ENCODE data around the gene CA11.
"Not testable (repeated sequence)": the region's sequence is repeated elsewhere in the genome, so short reads cannot be mapped to it uniquely, and the experiment has no call there.

The CA11 gene

DNA sequence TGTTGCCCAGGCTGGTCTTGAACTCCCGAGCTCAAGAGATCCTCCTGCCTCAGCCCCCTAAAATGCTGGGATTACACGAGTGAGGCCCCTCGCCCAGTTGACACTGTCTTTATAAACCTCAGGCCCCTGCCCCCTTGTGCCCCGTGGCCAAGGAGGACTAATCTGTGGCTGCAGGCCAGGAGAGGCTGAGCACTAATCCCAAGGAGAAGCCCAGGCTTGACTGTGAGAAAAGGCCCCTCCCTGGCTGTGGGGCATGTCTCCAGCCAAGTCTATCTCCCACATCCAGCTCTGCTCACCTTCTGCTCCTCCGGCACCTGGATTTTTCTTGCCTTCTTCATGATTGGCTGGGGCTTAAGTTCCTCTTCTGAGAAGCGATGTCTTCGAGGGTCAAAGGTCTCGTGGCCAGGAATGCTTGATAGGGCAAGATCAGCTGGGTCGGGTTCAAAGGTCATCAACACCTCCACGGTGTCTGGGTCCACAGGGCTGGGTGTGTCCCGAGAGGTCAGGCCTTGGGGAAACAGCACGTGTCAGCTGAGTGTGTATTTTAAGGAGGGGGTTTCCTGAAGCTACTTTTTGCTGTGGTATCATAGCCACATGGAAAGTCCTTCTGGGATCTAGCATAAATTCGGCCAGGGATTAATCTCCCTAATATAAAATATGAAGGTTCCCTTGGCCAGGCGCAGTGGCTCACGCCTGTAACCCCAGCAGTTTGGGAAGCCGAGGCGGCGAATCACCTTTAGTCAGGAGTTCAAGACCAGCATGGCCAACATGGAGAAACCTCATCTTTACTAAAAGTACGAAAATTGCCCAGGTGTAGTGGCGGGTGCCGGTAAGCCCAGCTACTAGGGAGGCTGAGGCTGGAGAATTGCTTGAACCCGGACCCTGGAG is 12.6 kb downstream of the CA11 start:
- no peak for DNase-seq
- in situ Hi-C loops (cut with HindIII; ENCODE audit: low pct_ligation_motif_present, low pct_unique_long_range_greater_than_20kb, low sequenced_read_pairs): no loop called here

DNA sequence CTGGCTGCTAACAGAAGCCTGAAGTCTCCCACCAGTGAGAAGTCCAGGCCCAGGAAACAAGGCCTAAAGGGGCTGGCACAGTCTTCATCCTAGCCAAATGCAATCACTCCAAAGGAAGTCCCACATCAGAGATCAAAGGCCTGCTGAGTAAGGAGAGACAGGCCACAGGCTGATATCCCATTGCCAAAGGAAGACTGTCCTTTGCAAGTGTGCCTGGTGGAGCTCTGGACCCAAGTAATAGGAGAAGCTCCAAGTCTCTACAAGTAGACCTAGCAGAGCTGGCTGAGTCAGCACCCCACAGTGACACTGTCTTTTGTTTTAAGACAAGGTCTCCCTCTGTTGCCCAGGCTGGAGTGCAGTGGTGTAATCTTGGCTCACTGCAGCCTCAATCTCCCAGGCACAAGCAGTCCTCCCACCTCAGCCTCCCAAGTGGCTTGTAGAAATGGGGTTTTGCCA is 13.3 kb downstream of the CA11 start:
- in situ Hi-C loops (cut with HindIII; ENCODE audit: low pct_ligation_motif_present, low pct_unique_long_range_greater_than_20kb, low sequenced_read_pairs): no loop called here

DNA sequence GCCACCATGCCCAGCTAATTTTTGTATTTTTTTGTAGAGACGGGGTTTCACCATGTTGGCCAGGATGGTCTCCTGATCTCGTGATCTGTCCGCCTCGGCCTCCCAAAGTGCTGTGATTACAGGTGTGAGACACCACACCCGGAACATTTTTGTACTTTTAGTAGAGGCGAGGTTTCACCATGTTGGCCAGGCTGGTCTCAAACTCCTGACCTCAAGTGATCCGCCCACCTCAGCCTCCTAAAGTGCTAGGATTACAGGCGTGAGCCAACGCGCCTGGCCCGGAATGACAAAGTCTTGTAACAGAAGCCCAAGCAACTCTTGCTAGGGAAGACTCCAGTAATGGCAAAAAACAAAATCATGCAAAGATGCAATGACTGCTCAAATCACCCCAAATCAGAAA is 13.7 kb downstream of the CA11 start:
- in situ Hi-C loops (cut with HindIII; ENCODE audit: low pct_ligation_motif_present, low pct_unique_long_range_greater_than_20kb, low sequenced_read_pairs); DNase-seq: not testable (repeated sequence)

More for the DNA sequence above, 13.3 kb downstream of the CA11 start:
- DNase-seq: no peak

DNA sequence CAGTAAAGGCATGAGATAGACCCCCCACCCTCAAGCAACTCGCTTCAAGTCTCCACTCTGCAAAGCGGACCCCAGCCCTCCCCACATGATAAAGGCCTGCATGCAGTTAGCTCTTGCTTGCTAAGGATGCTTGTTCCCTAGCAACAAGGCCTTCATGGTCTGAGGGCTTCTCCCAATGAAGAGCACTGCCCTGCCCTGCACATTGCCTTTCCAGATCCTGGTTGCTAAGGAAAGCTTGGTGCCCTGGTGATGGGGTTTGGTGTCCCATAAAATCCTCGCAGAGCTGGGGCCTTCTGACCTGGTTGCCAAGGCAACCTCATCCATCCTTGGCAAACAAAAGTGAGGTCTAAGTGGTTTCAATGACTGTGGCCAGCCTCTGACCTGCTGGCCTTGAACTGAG is 14.8 kb downstream of the CA11 start:
- no peak for DNase-seq
- in situ Hi-C loops (cut with HindIII; ENCODE audit: low pct_ligation_motif_present, low pct_unique_long_range_greater_than_20kb, low sequenced_read_pairs): no loop called here

DNA sequence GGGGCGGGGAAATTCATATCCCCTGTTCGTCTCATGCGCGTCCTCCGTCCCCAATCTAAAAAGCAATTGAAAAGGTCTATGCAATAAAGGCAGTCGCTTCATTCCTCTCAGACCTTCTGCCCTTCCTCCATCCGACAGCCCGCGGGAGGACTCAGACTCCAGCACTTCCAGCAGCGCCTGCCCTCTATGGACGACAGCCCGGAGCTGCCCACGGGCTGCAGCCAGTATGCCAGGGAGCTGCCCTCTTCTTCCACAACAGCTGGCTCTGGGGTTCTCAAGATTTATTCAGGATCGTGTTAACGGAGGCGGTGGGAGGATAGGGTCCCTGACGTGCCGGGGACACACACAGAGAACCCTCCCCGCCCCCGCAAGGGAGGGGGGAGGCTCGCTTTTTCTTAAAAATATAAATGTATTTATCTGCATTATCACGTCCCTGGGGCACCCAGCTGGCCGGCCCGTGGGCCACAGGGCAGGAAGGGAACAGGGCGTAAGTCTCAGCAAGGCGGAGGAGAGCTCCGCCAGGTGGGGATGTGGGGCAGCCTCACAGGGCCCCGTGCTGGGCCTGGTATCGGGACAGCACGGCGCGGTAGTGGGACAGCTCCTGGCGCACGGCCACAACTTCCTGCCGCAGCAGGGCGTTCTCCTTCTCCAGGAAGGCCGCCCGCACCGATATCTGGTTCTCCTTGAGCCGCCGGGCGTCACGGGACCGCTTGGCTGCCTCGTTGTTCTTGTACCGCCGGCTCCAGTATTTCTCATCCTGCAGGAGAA is 15.5 kb downstream of the CA11 start:
- DNase-seq: no peak
- in situ Hi-C loops (cut with HindIII; ENCODE audit: low pct_ligation_motif_present, low pct_unique_long_range_greater_than_20kb, low sequenced_read_pairs): no loop called here

DNA sequence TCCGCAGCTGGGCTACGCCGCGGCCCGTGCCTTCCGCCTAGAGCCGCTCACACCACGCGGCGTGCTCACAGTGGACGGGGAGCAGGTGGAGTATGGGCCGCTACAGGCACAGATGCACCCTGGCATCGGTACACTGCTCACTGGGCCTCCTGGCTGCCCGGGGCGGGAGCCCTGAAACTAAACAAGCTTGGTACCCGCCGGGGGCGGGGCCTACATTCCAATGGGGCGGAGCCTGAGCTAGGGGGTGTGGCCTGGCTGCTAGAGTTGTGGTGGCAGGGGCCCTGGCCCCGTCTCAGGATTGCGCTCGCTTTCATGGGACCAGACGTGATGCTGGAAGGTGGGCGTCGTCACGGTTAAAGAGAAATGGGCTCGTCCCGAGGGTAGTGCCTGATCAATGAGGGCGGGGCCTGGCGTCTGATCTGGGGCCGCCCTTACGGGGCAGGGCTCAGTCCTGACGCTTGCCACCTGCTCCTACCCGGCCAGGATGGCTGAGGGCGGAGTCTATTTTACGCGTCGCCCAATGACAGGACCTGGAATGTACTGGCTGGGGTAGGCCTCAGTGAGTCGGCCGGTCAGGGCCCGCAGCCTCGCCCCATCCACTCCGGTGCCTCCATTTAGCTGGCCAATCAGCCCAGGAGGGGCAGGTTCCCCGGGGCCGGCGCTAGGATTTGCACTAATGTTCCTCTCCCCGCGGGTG is 16.2 kb downstream of the CA11 start:
- in situ Hi-C loops (cut with HindIII; ENCODE audit: low pct_ligation_motif_present, low pct_unique_long_range_greater_than_20kb, low sequenced_read_pairs): no loop called here
- no peak for DNase-seq

DNA sequence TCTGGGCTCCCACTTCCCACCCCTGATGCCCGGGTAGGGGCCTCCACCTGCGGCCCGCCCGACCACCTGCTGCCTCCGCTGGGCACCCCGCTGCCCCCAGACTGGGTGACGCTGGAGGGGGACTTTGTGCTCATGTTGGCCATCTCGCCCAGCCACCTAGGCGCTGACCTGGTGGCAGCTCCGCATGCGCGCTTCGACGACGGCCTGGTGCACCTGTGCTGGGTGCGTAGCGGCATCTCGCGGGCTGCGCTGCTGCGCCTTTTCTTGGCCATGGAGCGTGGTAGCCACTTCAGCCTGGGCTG is 16.7 kb downstream of the CA11 start:
- in situ Hi-C loops (cut with HindIII; ENCODE audit: low pct_ligation_motif_present, low pct_unique_long_range_greater_than_20kb, low sequenced_read_pairs): no loop called here
- DNase-seq: no peak

DNA sequence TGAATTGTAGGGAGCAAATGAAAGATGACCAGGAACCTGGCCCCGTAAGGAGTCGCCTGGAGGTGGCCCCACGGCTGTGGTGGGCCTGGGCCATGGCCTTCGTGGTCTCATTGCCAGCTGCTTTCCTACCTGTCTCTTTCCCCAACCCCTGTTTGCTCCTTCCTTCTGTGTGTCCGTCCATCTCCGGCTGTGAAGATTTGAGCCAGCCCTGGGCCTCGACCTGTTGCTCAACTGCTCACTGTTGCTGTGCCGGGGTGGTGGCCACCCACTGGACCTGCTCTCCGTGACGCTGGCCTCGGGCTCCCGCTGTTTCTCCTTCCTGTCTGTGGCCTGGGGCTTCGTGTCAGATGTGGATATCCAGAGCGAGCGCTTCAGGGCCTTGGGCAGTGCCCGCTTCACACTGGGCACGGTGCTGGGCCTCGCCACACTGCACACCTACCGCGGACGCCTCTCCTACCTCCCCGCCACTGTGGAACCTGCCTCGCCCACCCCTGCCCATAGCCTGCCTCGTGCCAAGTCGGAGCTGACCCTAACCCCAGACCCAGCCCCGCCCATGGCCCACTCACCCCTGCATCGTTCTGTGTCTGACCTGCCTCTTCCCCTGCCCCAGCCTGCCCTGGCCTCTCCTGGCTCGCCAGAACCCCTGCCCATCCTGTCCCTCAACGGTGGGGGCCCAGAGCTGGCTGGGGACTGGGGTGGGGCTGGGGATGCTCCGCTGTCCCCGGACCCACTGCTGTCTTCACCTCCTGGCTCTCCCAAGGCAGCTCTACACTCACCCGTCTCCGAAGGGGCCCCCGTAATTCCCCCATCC is 17.3 kb downstream of the CA11 start:
- in situ Hi-C loops (cut with HindIII; ENCODE audit: low pct_ligation_motif_present, low pct_unique_long_range_greater_than_20kb, low sequenced_read_pairs): no loop called here
- no peak for DNase-seq

DNA sequence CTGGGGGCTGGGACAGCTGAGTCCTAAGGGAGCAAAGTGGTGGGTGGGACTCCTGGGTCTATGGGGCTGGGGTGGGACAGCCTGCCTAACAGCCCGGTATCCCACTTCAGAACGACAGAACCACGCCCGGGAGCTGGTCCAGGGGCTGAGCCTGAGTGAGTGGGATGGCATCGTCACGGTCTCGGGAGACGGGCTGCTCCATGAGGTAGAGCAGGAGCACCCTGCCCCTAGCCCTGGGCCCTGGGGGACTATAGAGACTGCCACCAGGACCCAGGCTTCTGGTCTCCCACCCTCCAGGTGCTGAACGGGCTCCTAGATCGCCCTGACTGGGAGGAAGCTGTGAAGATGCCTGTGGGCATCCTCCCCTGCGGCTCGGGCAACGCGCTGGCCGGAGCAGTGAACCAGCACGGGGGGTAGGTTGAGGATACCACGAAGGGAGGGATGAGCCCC is 18.1 kb downstream of the CA11 start:
- in situ Hi-C loops (cut with HindIII; ENCODE audit: low pct_ligation_motif_present, low pct_unique_long_range_greater_than_20kb, low sequenced_read_pairs): no loop called here

DNA sequence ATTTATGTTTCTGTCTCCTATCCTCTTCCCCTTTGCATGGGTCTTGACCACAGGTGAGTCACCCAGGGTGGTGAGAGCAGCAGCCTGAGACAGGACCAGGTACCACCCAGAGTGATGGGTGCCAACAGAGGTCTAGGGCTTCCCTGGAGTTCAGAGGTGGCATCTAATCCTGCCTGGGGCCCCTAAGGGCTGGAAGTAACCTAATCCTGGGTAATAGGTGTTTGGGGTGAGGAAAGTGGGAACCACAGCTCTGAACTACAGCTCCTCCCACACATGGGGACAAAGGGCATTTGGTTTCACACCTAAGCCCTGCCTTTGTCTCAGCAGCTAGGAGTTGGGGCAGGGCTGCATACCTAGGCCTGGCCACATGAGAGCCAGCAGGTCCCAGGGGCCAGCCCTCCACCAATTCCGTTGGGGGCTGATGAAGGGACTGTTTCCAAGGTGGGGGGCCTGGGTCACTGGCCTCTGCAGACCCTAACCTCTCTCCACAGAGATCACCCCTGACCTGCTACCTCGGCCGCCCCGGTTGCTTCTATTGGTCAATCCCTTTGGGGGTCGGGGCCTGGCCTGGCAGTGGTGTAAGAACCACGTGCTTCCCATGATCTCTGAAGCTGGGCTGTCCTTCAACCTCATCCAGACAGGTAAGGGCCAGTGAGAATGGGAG is 18.7 kb downstream of the CA11 start:
- in situ Hi-C loops (cut with HindIII; ENCODE audit: low pct_ligation_motif_present, low pct_unique_long_range_greater_than_20kb, low sequenced_read_pairs): no loop called here
- peak; percentile 28 for DNase-seq

More for the DNA sequence above, 18.1 kb downstream of the CA11 start:
- no peak for DNase-seq

DNA sequence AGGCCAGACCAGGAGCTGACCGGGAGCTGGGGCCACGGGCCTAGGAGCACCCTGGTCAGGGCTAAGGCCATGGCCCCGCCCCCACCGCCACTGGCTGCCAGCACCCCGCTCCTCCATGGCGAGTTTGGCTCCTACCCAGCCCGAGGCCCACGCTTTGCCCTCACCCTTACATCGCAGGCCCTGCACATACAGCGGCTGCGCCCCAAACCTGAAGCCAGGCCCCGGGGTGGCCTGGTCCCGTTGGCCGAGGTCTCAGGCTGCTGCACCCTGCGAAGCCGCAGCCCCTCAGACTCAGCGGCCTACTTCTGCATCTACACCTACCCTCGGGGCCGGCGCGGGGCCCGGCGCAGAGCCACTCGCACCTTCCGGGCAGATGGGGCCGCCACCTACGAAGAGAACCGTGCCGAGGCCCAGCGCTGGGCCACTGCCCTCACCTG is 20.1 kb downstream of the CA11 start:
- DNase-seq: no peak
- in situ Hi-C loops (cut with HindIII; ENCODE audit: low pct_ligation_motif_present, low pct_unique_long_range_greater_than_20kb, low sequenced_read_pairs): no loop called here

DNA sequence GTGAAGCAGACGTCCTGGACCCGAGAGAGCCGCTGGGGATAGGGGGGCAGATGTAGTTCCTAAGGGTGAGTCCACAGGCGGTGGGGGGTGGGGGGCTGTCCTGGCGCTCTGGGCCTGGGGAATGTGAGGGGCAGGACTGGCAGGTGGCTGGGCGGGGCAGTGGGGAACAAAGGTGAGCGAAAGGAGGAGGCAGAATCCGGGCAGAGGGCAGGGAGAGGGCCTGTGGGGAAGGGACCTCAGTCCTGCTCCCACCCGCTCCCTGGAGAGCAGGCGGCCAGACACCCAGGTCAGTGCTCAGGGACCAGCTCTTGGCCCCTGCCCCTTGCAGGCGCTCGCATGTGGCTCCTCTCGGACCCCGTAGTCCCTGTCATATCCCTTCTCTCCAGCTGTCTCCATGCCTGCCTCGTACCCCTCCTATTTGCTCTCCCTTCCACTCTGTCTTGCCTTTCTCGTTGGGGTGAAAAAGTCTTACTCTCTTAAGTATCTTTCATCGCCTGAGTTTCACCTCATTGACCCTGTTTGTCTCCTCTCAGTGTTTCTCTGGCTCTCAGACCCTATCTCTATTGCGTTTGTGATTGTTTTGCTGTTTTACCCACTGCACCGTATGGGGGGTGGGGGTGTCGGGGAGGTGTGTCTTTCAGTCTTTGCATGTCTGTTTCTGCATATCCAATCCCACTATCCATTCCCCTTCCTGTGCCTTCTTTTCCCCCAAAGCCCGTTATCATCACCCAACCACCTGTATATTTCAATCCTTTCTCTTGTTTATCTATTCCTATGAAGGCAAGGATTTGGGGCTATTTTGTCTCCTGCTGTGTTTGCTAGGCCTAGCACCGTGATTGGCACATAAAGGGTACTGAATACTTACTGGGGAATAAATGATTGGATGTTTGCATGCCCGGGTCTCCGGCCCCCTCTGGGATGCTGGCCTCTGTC is 20.9 kb downstream of the CA11 start:
- DNase-seq: no peak
- in situ Hi-C loops (cut with HindIII; ENCODE audit: low pct_ligation_motif_present, low pct_unique_long_range_greater_than_20kb, low sequenced_read_pairs): no loop called here

DNA sequence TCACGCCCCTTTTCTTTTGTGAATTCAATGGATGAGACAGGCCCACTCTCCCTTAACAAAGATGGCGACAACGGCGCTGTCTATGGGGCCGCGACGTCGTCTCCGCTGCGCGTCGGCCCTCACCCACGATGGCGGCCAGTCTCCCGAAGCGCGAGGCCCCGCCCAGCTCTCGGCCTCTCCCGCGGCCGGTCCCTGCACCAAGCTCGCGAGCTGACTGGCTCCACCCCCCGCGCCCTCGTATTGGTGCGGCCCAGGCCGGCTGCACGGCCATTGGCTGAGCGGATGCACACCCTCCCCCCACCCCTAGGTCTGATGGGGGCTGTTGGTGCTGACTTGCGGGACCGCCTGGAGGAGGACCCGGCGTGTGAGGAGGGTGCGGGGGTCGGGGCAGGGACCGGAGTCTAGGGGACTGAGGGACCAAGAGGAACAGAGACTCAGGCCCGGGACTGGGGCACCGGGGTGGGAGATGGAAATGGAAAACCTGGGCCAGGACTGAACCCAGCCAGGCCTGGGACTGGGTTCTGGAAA is 21.9 kb downstream of the CA11 start:
- in situ Hi-C loops (cut with HindIII; ENCODE audit: low pct_ligation_motif_present, low pct_unique_long_range_greater_than_20kb, low sequenced_read_pairs): no loop called here
- DNase-seq: peak; percentile 94

DNA sequence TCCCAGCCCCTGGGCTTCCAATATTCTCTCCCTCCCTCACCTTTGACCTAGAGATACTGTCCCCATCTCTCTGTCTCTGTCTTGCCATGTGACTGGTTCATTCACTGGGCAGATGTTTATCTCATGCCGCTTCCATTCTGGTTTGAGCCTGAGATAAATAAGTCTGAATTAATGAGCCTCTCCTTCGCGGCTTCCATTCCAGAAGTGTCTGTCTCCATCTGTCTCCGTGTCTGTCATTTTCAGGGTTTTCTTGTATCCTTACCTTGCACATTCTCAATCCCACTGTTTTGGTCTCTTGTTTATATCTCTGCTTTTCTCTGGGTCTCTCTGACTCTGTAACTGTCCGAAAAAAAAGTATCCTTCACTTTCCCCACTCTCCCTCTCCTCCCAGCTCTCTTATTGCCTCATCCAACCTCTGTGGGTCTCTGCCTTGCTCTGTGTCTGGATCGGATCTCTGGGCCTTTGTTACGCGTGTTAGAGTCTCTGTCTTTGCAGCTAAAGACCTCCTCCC is 22.4 kb downstream of the CA11 start:
- no peak for DNase-seq
- in situ Hi-C loops (cut with HindIII; ENCODE audit: low pct_ligation_motif_present, low pct_unique_long_range_greater_than_20kb, low sequenced_read_pairs): no loop called here

DNA sequence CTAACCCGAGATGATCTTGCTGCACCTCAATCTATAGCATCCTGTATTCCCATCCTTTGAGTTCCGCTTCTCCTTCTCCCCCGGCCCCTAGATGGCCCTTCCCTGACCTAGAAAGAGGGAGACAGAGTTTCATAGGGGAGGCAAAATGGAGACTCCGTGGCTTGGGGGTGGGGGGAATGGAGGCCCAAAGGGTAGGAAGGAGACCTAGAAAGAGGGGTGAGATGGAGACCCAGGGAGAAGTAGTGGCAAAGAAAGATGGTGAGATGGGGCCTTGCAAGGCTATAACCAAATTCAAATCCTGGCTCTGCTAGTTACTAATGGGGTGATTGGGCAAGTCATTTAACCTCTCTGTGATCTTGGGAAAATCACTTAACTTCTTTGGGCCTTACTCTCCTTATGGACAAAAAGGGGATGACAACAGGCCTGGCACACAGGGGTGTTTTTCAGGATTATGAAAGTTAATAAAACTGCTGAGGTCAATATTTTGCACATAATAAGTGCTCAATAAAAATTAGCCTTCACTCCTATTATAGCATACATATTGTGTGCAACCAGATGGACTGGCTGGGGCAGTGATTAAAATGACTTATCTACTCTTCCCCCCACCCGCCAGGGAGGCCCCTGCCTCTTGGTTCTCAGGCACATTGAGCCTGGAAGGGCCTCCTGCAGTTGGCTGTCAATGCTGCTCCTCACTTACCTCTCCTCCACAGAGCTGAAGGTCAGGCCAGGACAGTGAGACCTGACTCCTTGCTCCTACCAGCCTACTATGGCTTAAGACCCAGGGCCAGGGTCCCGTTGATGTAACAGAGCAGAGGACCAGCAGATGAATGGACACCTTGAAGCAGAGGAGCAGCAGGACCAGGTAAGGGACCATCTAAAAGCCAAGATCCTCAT is 26.0 kb downstream of the CA11 start:
- DNase-seq: no peak
- in situ Hi-C loops (cut with HindIII; ENCODE audit: low pct_ligation_motif_present, low pct_unique_long_range_greater_than_20kb, low sequenced_read_pairs): no loop called here
